ENCODE data around the gene CDH13.

Gene CDH13

DNA sequence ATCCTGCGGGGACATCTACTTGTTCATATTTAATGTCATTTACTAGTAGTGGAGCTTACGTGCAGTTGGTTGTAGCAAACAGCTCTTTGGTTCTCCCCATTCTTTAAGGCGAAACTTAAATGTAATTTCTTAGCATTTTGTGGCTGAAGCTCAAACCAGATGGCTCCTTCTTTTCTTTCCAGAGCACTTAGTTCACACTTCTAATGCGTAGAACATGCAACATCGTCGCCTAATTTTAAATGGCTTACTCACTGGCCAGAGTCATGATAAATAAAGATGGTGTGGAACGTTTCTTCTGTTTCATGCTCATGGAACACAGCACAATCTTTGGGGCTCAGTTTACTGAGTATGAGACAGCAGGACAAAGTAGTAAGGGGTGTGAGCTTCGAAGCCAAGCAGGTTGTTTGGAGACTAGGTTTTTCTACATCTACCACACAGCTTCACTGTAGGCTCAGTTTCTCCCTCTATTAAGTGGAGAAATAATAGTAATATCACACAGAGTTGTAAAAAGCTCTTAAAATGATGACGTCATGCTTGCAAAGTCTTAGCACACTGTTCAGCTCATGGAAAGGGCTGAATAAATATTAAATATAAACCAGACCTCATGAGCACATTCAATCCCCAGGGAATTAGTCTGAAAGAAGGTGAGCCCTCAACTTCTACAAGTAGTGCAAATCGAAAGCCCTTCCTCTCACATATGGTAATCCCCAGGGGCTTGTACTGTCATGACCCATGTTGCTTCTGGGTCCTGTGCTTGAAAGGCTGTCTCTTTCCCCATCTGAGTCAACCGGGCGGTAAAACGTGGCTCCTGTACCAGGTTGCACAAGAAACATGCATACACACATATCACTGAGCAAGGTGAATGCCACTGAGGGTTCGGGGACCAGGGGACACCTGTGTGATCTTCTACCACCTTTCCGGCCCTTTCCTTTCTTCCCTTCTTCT lies 384.3 kb downstream of the CDH13 start:
- DNase-seq = no peak

- no peak for DNase-seq
These were observed 385.2 kb downstream of the CDH13 start for GRCh38 chr16:83011939-83012338.

GRCh38 chr16:83013071-83013470 lies 386.3 kb downstream of the CDH13 start:
- DNase-seq = no peak

GRCh38 chr16:83019963-83020362 lies 393.2 kb downstream of the CDH13 start:
- no peak for DNase-seq

DNA sequence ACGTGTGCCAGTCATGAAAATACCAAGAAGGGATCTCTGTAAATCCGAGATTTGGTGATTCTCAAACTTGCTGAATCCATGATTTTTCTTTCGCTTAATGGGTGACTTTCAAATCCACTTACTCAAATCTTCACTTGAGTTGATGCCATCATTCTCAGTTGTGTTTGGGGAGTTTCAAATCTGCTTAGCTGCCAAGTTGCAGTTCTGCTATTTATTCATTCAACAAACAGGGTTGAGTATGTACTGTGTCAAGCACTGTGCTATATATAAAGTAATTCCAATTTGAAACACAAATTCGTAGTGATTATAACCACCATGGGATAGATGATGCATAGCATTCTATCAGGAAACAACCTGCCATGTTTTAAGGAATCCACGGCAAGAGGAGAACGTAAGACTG lies 394.3 kb downstream of the CDH13 start:
- DNase-seq = no peak

DNA sequence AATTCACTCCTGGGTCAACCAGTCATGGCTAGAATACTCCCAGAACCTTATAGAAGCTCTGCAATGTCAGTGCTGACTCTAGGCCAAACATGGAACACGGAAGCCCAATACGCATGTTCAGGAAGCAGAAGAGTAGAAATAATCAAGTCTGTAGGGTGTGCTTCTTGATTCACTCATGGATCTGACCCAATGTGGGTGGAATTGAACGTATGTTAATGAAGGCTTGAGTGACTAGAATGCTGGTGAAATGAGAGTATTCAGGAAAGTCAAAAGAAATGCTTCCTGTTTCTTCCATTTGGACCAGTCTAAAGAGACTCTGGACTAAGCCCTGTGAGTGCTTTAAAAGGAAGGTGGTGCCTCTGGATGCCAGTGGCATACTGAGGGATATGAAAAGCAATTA lies 395.0 kb downstream of the CDH13 start:
- no peak for DNase-seq

DNA sequence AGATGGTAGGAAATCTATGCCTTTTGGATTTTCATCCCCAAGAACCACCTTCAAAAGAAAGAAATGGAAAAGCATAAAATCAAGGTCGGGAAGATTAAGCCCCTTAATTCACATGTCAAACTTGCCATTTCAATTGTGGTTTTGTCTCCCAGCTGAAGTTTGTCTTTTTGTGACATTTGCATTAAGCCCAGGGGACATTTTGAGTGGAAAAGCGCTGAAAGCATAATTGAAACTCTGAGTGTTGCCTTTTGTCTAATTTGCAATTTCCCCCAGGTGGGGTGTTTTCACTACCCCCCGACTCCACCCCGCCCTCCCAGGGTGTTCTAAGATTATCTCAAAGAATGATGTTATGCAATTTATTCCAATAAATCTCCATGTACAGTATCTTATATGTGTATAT lies 396.2 kb downstream of the CDH13 start:
- DNase-seq = no peak

GRCh38 chr16:83023640-83024039 lies 396.9 kb downstream of the CDH13 start:
- no peak for DNase-seq

- DNase-seq = no peak
These were observed 401.2 kb downstream of the CDH13 start for GRCh38 chr16:83027973-83028372.

GRCh38 chr16:83029467-83029866 lies 402.7 kb downstream of the CDH13 start:
- DNase-seq = no peak

DNA sequence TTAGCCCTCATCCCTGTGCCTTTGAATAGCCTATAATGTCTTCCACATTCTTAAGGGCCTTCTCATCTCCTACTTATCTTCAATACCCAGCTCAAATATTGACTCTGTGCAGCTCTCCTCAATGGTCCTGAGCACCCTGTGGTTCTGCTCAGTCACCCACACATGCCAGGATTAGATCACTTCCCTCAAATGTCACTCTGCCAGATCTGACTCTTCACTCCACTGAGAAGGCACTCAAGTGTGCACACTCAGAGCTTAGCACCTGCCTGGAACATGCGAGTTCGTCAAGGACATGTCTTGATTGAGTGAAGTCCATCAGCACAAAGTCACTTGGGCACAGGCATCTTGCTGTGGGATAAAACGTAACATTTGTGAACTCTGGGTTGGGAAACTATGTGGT lies 404.8 kb downstream of the CDH13 start:
- DNase-seq = no peak

- DNase-seq = no peak
These were observed 410.3 kb downstream of the CDH13 start for GRCh38 chr16:83037102-83037501.

GRCh38 chr16:83037884-83038283 lies 411.1 kb downstream of the CDH13 start:
- DNase-seq = no peak

GRCh38 chr16:83040174-83040573 lies 413.4 kb downstream of the CDH13 start:
- no peak for DNase-seq

- DNase-seq = no peak
These were observed 417.8 kb downstream of the CDH13 start for GRCh38 chr16:83044589-83044988.

GRCh38 chr16:83045790-83046189 lies 419.0 kb downstream of the CDH13 start:
- DNase-seq = no peak

- DNase-seq = no peak
These were observed 419.9 kb downstream of the CDH13 start for GRCh38 chr16:83046664-83047063.

GRCh38 chr16:83051451-83051850 lies 424.7 kb downstream of the CDH13 start:
- DNase-seq = no peak

- DNase-seq = no peak
These were observed 427.5 kb downstream of the CDH13 start for GRCh38 chr16:83054283-83054682.

- DNase-seq = no peak
These were observed 431.6 kb downstream of the CDH13 start for GRCh38 chr16:83058376-83058775.

GRCh38 chr16:83059237-83059636 lies 432.5 kb downstream of the CDH13 start:
- no peak for DNase-seq

- DNase-seq = no peak
These were observed 439.2 kb downstream of the CDH13 start for GRCh38 chr16:83066011-83066410.

- no peak for DNase-seq
These were observed 440.1 kb downstream of the CDH13 start for GRCh38 chr16:83066881-83067280.

- no peak for DNase-seq
These were observed 441.9 kb downstream of the CDH13 start for GRCh38 chr16:83068686-83069085.
